NCI-H82 treated with DMSO at 0.1 percent for 48 hours (cell line): ENCODE data around the gene ARHGDIB.

Source experiments
- DNase-seq: peaks from one replicate; lab custom pipeline; 2025; ENCODE audit not compliant: unreplicated experiment; lab: John Stamatoyannopoulos, UW

Gene ARHGDIB

GRCh38 chr12:14961466-14962152, at the start of gene ARHGDIB:
TSS of gene ARHGDIB (minus strand) at chr12:14961601. CDS start at chr12:14950712, 10,889 bp downstream.
- no peak for DNase-seq

- no peak for DNase-seq
Measured at GRCh38 chr12:15011162-15011561, 49.8 kb upstream of the ARHGDIB start.

GRCh38 chr12:15007551-15007950, 46.1 kb upstream of the ARHGDIB start:
- no peak for DNase-seq

GRCh38 chr12:15005064-15005463, 43.7 kb upstream of the ARHGDIB start:
- DNase-seq: no peak

- no peak for DNase-seq
Measured at GRCh38 chr12:15004421-15004820, 43.0 kb upstream of the ARHGDIB start.

GRCh38 chr12:15001733-15002382, 40.5 kb upstream of the ARHGDIB start:
- peak; percentile 39 for DNase-seq

GRCh38 chr12:15000575-15000974, 39.2 kb upstream of the ARHGDIB start:
- no peak for DNase-seq

GRCh38 chr12:14999695-15000365, 38.4 kb upstream of the ARHGDIB start:
- DNase-seq: no peak

GRCh38 chr12:14999021-14999694, 37.8 kb upstream of the ARHGDIB start:
- no peak for DNase-seq

GRCh38 chr12:14997998-14998397, 36.6 kb upstream of the ARHGDIB start:
- no peak for DNase-seq

- peak; percentile 51 for DNase-seq
Measured at GRCh38 chr12:14995583-14996425, 34.4 kb upstream of the ARHGDIB start.

- no peak for DNase-seq
Measured at GRCh38 chr12:14994610-14995009, 33.2 kb upstream of the ARHGDIB start.

GRCh38 chr12:14993537-14994266, 32.3 kb upstream of the ARHGDIB start:
- DNase-seq: no peak

GRCh38 chr12:14993117-14993516, 31.7 kb upstream of the ARHGDIB start:
- no peak for DNase-seq

GRCh38 chr12:14992673-14993072, 31.3 kb upstream of the ARHGDIB start:
- DNase-seq: no peak

GRCh38 chr12:14991069-14991468, 29.7 kb upstream of the ARHGDIB start:
- no peak for DNase-seq

GRCh38 chr12:14989790-14990189, 28.4 kb upstream of the ARHGDIB start:
- no peak for DNase-seq

GRCh38 chr12:14988035-14988434, 26.6 kb upstream of the ARHGDIB start:
- DNase-seq: no peak

- DNase-seq: no peak
Measured at GRCh38 chr12:14986449-14986848, 25.0 kb upstream of the ARHGDIB start.

GRCh38 chr12:14984766-14985285, 23.4 kb upstream of the ARHGDIB start:
- DNase-seq: no peak
